ENCODE data around the gene EVX2.

EVX2 gene

DNA sequence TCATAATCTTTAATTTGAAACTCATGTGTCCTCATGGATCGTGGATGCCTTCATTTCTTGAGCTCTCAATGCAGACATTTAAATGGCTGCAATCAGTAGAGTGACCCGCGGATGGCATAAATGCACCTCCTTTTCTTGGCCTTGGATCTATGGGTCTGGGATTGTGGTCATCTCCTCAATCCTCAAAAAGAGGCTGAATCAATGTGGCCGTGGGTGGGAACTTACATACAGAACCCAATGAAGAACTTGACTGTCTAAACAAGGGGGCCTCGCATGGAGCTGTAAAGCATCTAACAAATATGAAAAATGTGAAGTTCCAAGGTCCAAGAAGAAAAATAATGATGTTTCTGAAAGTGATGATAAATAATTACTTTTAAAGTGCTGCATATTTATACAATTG is 11.7 kb upstream of the EVX2 start:
- no peak for DNase-seq

DNA sequence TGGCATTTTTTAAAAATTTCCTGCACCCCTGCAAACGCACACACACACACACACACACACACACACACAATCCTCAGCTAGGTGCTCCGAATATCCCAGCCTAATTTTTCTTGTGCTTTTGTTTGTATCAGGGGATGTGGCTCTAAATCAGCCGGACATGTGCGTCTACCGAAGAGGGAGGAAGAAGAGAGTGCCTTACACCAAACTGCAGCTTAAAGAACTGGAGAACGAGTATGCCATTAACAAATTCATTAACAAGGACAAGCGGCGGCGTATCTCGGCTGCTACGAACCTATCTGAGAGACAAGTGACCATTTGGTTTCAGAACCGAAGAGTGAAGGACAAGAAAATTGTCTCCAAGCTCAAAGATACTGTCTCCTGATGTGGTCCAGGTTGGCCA is 10.6 kb upstream of the EVX2 start:
- no peak for DNase-seq

DNA sequence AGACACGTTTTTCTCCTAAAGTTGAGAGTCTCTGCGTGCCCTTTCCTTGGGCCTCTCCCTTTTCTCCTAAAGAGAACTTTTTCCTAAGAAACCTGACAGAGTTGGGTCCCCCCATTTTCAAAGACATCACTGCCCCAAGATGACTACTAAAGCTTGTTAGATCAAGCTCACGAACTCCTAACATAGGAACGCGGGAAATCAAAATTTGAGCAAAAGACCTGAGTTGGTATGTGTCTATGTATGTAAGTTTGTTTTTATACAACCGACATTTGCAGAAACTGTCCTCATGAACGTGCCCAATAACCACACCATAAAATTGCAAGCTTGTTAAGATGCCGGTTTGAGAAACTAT is 10.1 kb upstream of the EVX2 start:
- no peak for DNase-seq

DNA sequence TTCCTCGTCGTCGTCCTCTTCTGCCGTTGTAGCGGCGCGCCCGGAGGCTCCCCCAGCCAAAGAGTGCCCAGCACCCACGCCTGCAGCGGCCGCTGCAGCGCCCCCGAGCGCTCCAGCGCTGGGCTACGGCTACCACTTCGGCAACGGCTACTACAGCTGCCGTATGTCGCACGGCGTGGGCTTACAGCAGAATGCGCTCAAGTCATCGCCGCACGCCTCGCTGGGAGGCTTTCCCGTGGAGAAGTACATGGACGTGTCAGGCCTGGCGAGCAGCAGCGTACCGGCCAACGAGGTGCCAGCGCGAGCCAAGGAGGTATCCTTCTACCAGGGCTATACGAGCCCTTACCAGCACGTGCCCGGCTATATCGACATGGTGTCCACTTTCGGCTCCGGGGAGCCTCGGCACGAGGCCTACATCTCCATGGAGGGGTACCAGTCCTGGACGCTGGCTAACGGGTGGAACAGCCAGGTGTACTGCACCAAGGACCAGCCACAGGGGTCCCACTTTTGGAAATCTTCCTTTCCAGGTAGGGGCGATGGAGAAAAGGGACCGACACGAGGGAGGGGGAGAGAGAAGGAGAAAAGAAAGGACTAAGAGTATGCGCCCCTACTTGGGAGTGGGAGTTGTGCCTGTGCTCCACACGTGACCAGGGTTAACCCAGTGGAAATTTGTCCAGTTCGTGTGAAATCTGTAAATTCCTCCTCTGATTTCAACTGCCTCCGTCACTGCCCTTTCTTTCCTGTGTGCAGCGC is 9.6 kb upstream of the EVX2 start:
- DNase-seq, result no peak

DNA sequence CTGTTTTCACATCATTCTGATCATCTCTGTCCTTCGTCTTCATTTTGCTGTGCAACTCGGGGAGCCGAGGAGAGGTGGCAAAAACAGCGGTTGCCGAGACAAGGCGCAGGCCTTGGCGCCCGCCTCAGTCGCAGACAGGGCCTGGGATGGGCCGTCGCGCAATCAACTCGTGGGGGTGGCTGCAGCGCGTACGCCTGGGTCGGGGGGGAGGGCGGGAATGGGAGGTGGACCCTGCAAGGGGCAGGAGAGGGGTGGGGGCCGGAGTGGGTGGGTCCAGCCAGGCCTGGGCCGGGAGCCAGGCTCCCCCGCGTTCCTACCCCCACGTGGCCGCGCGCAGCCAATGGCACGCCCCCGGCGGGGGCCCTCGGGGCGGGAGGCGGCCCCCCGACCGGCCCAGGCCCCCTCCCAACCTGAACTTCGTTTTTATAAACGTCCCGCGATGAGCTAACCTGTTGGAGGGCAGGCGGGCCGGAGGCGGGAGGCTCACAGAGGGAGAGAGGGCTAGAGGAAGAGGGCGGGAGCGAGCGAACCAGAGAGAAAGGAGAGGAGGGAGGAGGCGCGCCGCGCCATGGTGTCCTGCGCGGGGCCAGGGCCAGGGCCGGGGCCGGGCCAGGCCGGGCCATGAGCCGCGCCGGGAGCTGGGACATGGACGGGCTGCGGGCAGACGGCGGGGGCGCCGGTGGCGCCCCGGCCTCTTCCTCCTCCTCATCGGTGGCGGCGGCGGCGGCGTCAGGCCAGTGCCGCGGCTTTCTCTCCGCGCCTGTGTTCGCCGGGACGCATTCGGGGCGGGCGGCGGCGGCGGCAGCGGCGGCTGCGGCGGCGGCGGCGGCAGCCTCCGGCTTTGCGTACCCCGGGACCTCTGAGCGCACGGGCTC is 8.7 kb upstream of the EVX2 start, which contains the start of gene HOXD13:
Gene HOXD13, plus strand, starts transcription at position 452 of the 875 bp plus-strand sequence. Its CDS starts 170 bp downstream, at position 622.
- DNase-seq, result no peak

DNA sequence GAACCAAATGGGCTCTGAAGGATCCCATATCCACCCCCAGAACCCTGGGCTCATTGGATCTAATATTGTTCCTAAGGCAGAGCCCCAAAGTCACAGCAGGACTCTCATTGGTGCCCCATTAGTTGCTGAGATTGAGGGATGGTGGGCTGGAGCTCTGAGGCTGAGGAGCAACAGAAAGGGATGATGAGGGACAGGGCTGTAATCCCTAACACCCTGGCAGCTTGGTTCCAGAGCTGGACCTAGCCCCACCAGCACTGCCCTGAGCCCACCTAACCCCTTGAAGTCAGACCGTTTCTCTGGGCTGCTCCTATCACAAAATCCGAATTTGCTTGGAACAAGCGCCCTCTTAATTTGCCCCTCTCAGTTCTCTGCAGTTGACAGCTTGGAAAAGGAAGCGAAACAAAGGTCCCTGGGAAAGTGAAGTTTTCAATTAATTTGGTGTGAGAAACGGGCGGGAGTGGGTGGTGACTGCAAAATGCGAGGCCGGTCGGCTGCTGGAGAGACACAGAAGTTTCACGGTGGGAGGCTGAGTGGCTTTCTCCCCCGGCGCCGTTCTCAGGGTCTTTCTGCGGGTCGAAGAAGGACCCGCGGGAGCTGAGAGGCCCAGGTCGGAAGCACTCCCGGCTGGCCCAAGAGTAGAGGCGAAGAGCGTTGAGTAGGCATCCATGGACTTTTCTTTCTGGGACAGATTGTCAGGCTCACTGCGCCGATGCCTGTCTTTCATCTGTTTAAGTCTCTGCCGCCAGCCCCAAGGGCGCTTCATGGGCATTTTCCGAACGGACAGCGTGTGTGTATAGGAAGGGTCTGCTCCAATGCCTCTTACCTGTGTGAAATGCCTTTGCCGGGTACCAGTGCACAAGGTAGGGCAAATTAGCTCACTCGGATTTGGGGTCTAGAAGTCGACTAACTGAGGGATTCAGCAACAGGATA is 7.8 kb upstream of the EVX2 start:
- DNase-seq, result no peak

DNA sequence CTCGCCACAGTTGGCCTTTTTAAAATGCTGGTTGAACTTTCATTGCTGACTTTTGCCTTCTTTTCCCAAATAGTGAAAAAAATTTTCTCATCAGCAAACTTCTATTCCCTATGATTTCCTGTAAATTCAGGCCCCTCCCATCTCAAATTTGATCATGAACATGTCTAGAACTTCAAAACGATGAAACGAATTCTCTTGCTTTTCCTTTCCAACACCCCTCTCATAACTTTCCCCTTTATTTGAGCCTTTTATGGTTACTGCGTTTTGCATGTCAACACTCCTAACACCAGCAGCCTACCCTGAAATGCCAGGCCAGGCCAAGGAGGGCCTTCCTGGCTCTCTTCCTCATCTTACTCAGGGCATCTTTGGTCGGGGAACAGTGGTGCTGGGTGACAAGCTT is 7.1 kb upstream of the EVX2 start:
- no peak for DNase-seq

DNA sequence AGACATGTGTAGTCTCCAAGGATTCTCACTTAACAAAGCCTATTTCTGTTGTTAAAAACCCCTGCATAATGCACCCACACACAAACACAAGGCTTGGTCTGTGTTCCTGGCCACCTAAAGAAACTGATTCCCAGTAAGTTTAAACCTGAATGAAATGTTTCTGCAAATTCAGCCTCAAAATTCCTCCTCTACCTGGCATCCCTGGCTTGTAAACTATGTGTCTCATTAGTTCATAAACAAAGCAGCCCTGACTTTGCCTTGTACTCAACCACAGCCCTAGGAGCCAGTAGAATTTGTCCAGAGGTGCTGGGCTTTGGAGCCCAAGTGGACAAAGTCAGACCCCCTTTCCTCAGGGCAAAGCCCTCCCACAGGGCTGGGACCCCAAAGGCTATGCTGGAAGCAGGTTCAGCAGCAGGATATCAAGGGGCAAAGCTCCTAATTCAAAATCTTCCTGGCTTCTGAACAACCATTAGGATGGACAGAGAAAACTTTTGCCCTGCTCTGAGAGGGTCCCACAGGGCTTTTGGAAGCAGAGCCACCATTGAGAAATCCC is 6.2 kb upstream of the EVX2 start:
- DNase-seq, result peak; percentile 24

DNA sequence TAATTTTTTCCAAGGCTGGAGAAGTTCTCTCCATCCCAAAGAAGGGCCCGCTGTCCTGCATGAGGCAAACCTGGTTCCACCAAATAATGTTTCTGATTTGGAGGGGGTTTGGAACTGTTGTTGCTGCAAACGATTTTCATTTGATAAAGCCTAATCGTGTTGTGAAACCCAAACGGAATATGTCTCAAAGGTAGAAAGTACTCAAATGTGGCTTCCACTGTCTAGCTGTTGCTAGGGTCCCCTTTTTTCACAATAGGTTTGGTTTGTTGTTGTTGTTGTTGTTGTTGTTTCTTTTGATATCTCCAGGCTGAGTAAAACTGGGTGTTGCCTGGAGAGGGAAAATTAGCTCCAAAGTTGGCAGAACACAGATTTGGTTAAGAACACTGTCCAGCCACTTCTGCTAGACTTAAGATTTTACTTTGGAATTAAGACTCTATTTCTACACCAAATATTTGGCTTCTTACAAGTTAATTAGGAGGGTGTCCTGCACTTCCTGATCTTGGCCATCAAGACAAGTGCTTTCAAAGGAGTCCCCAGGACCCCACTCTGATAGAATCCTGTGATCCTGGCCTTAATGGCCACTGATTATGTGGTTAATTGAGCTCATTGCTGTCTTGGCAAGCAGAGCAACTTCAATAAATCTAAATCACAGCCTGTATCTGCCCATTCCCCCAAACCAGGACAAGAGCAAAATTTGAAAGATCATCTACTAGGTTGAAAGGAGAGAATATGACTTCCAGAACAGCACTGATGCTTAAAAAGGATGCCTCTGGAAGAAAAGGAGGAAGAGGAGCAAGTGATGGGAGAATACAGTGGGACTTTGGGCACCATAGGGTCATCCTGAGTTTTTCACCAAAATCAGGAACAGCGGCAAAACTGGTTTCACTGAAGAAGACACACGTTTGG is 5.4 kb upstream of the EVX2 start:
- DNase-seq, result no peak

DNA sequence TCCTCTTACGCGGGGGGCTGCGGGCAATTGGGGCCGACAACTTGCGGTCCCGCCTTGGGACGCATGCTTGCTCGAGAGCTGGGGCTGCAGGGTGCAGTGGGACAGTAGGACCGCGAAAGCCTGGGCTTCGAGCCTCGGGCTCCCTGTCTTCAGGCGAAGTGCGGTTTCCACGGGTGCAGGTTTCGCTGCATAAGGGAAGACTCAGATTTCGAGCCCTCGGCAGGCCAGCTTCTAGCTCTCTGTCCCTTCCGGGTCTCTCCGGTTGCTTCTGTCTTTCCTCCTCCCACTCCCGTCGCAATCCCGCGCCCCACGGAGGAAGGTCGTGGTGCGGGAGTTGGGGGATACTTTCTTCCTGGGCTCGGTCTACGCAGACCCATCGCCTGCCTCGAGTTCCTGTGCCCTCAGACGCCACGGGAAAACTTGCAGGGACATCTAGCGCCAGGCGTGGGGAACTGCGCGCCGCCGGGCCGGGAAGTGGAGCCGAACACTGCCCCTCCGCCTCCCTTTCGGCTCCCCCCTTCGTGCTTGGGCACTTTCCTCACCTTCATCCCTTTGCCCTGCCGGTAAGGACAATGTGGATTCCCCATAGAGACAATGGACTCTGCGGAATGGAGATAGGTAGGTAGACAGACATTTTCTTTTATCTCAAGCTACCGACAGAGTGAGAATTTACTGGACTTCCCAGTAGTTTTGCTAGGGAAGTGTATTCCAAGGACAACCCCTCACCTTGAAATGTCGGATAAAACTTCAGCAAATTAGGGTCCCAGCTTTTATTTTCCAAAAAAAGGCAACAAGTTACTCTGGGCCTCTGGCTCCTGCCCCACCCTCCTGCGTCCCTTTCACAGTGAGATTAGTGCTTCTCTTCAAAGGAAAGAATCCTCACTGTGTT is 4.5 kb upstream of the EVX2 start:
- DNase-seq, result peak; percentile 94

DNA sequence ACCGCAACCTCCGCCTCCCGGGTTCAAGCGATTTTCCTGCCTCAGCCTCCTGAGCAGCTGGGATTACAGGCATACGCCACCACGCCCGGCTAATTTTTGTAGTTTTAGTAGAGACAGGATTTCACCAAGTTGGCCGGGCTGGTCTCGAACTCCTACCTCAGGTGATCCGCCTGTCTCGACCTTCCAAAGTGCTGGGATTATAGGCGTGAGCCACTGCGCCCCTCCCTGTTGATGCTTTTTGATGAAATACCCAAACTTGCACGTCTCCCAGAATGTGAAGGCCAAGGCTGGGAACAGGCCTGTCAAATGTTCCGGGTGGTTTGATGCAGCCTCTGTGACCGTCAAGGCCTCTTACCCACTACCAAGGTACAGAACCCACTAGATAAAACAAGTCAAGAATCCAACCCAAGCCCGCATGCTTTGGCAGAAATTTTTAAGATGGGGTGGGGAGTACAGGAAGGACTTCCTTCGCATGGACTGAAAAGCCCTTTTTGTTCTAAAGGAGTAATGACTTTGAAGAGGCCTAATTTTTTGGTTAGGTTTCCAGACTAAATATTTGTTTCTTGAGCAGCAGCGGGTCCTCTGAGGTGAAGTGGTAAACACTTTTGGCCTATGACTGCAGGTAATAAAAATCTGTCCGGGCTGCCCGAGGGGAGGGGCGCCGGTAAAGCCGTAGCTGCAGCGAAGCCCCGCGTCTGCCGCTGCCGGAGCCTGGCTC is 3.7 kb upstream of the EVX2 start:
- no peak for DNase-seq

DNA sequence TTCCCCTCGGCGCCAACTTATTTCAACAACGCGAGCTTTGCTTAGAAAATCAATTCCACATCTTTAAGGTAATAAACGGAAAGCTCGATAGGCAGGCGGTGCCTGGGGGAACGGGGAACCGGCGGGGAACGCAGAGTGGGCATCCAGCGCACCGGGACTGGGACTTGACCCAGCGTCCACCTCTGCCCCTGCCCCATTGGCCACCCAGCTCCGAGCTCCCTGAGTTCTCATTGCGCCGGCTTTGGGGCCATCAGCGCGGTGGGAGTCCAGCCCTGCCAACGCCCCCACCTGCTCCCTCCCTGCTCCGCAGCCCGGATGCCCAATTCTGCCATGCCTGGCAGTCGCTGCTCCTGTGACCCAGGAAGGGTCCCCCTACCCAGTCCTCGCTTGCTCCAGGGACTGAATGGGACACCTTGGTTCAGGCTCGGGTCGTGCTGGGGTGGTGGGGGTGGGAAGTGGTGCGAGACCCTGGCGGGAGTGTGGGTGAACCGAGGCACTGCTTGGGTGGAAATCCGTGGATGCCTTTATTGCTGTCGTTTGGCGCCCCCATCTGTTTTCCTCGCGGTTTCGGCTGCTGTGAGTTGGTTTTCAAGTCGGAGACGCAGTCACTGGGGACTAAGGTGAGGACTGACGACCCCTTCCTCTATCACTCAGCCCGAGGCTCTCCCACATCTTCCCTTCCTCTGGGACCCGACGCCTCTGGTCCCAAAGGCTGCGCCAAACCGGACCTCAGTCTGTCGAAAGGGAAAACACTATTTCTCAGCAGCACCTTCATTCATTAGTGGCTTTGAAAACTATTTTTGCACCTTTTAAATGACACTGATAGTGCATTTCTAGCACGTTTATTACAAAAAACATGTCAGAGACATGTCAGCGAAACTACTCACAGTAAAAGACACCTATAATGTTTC is 2.4 kb upstream of the EVX2 start:
- peak; percentile 84 for DNase-seq

DNA sequence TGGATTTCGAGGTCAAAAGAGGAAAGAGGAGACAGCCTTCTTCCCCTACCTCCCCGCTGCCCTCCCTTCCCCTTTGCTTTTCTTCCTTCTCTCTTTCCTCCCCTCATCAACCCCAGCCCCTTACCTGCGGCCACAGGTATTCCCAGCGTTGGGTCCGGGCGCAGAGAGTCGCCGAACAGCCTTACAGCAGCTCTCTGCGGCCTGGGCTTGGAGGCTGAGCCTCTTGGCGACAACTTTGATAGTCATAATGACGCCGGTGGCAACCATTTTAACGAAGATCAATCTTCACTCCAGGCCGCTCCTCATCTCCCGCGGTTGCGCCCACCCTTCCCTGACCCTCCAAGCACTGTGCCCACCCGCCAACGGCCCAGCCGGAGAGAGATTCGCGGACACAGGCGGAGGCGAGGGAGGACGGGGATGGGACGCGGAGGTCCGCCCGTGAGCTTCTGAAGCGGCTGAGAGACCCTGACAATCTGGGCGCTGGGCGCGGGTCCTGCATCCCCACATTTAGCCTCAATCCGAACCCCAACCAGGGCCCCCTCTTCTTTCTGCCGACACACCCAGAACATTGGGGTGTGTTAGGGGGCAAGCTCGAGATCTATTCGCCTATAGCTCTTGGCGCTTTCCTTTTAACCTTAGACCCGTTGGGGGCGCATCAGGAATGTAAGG is 1.5 kb upstream of the EVX2 start:
- DNase-seq, result no peak

DNA sequence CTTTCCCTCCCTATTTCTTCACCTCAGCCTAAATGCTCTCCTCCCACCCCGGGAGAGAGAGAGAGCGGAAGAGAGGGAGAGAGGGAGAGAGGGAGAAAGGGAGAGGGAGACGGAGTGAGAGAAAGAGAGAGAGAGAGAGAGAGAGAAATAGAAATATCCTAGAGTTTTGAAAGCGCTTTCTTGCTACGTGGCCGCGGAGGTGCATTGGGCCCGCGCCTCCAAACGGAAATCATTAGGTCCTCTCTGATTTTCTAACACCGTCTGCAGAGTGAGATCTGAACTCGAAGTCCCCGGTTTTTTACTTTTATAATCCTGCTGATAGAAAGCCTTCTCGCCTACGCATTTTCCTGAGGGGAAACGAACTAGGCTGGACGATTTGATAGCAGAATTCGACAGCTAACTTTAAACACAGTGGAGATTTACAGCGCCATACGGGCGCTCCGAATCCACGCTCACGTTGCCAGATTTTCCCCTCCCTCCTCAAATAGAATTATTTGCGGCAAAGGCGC is 903 bp upstream of the EVX2 start:
- DNase-seq, result no peak

DNA sequence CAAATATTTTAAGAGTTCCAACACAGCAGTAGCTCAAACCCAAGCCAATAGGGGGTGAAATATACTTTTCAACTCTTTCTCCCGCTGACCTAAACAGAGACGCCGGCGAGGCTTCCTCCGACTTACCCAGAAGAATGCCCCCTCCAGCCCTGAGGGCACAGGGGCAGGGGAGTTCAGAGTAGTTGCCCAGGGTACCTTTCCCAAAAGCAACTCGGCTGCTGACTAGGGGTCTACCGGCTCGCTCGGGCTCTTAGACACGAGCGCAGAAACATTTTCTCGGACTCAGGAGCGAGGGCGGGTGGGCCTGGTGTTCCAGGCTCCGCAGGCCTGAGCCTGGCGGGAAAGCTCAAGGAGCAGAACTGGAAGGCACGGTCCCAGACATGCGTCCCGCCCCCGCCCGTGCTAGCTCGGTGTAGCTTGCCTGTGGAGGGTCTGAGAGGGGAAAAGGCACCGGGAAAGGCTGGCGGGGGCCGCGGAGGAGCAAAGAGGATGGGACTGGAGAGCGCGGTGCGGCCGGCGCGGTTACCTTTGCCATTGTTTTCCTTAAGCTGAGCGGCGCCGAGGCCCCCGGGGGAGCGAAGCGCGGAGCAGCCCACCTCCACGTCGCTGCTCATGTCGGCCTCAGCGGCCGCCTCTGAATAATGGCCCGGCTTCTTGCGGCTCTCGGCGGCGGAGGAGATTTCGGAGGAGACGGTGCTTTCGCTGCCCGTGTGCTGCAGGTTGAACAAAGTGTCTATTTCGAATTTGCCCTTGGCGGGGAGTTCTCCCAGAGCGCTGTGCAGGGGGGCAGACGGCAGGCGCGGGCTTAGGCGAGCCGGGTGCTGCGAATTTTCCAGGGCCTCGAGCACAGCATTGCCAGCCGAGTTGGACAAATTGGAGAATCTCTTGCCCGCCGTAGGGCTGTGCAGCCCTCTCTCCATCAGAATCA is 674 bp downstream of the EVX2 start:
- no peak for DNase-seq

DNA sequence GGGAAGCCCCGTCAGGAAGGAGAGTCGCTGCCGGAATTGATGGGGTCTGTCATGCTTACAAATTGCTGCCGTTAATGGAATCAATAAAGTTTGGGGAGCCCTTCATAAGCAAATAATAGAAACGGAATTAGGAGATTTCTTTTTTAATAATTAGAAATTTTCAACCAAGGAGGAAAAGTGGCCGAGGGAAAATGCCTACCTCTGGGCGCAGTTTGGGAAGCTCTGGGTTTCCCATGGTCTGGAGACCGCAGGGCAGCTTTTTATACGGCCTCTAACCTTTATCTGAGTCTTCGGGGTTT is 1.3 kb downstream of the EVX2 start:
- DNase-seq, result no peak

Data from 8988T (cell line).